RWPE2 (cell line): ENCODE measurements around the gene STX7.

ENCODE experiments used
- ATAC-seq: fragments of 200-7000 bp; cut with Tn5 transposase; 3 replicates; pipeline ENCODE4 v1.9.1; 2021; ENCODE audit warnings: low read depth
- DNase-seq: peaks from one replicate; pipeline ENCODE4 v3.0.0-alpha.2; 2020; ENCODE audit warnings: low spot score
- H3K27ac ChIP-seq: fragments of 450-650 bp; 2 replicates; pipeline ENCODE4 v1.5.1; 2017; ENCODE audit warnings: mild to moderate bottlenecking; ENCODE audit not compliant: poor library complexity, severe bottlenecking
- H3K27me3 ChIP-seq: fragments of 250-450 bp; sonication (Bioruptor Pico); 2 replicates; pipeline ENCODE4 v1.5.1; 2021; ENCODE audit warnings: mild to moderate bottlenecking, moderate library complexity; ENCODE audit not compliant: insufficient read depth, poor library complexity, severe bottlenecking
- H3K36me3 ChIP-seq: fragments of 250-450 bp; sonication (Bioruptor Pico); 2 replicates; pipeline ENCODE4 v1.5.1; 2020; ENCODE audit warnings: low read depth, mild to moderate bottlenecking, moderate library complexity
- H3K4me1 ChIP-seq: fragments of 250-450 bp; sonication (Bioruptor Pico); 2 replicates; pipeline ENCODE4 v1.5.1; 2021; ENCODE audit warnings: mild to moderate bottlenecking, moderate library complexity; ENCODE audit not compliant: insufficient read depth, poor library complexity, severe bottlenecking
- H3K4me3 ChIP-seq: fragments of 250-450 bp; sonication (Bioruptor Pico); 2 replicates; pipeline ENCODE4 v1.5.1; 2021; ENCODE audit warnings: mild to moderate bottlenecking, moderate library complexity; ENCODE audit not compliant: severe bottlenecking
- H3K9me3 ChIP-seq: fragments of 250-450 bp; sonication (Bioruptor Pico); 2 replicates; pipeline ENCODE4 v1.5.1; 2021; ENCODE audit warnings: mild to moderate bottlenecking, moderate library complexity; ENCODE audit not compliant: severe bottlenecking
- CTCF ChIP-seq: fragments of 450-650 bp; IDR thresholded peaks from one replicate; pipeline ENCODE4 v1.5.1; 2017; ENCODE audit warnings: mild to moderate bottlenecking, moderate library complexity; ENCODE audit not compliant: poor library complexity, severe bottlenecking

STX7 gene

GRCh38 chr6:132515386-132515785 is 2.5 kb upstream of the STX7 start:
- no peak overlapping the region for H3K27ac ChIP-seq
- no peak for DNase-seq
- H3K4me3 ChIP-seq, result no peak overlapping the region
- H3K9me3 ChIP-seq, result peaks cover 4% of the 10 kb centered on the region
- no peaks in the 10 kb centered on the region for H3K27me3 ChIP-seq
- H3K4me1 ChIP-seq, result peaks cover 14% of the 10 kb centered on the region
- H3K36me3 ChIP-seq, result no peaks in the 10 kb centered on the region
- no peak for TF ChIP-seq CTCF
- ATAC-seq, result no peak

GRCh38 chr6:132513831-132514545 is 1.1 kb upstream of the STX7 start:
- H3K27me3 ChIP-seq, result no peaks in the 10 kb centered on the region
- H3K36me3 ChIP-seq, result no peaks in the 10 kb centered on the region
- H3K4me1 ChIP-seq, result peaks cover 16% of the 10 kb centered on the region
- H3K4me3 ChIP-seq, result no peak overlapping the region
- peaks cover 4% of the 10 kb centered on the region for H3K9me3 ChIP-seq
- no peak for TF ChIP-seq CTCF
- ATAC-seq (no peak), DNase-seq (no peak)
- H3K27ac ChIP-seq, result peak overlapping the region; percentile 27

GRCh38 chr6:132512342-132512637 is 626 bp downstream of the STX7 start:
- peak overlapping the region; percentile 27 for H3K27ac ChIP-seq
- H3K4me1 ChIP-seq, result peaks cover 16% of the 10 kb centered on the region
- ATAC-seq (no peak), DNase-seq (no peak)
- H3K27me3 ChIP-seq, result no peaks in the 10 kb centered on the region
- peak overlapping the region; percentile 78 for H3K4me3 ChIP-seq
- peaks cover 4% of the 10 kb centered on the region for H3K9me3 ChIP-seq
- no peaks in the 10 kb centered on the region for H3K36me3 ChIP-seq
- no peak for TF ChIP-seq CTCF

- no peak for ATAC-seq
These were observed 1.1 kb downstream of the STX7 start for GRCh38 chr6:132511831-132512220.

More at GRCh38 chr6:132511831-132512220, 1.1 kb downstream of the STX7 start:
- peak overlapping the region; percentile 78 for H3K4me3 ChIP-seq
- H3K27ac ChIP-seq, result peak overlapping the region; percentile 27
- no peaks in the 10 kb centered on the region for H3K27me3 ChIP-seq
- H3K9me3 ChIP-seq, result peaks cover 4% of the 10 kb centered on the region
- no peak for DNase-seq
- no peak for TF ChIP-seq CTCF
- H3K4me1 ChIP-seq, result peaks cover 16% of the 10 kb centered on the region
- H3K36me3 ChIP-seq, result no peaks in the 10 kb centered on the region
